K562 (cell line): Measurements from ENCODE around the gene QSOX2. TPM values are rescaled to one million over a fixed set of nuclear protein-coding genes. Genes with fewer than 3 reads are reported as not detected.

Experiments used
- EP300 ChIP-seq: IDR thresholded peaks from 2 replicates; pipeline ENCODE4 v1.6.1; 2012; ENCODE audit warnings: low read length, improper control_type of control experiment
- GMEB1 ChIP-seq: fragments of 250-450 bp; sonication (Bioruptor Pico); IDR thresholded peaks from 2 replicates; pipeline ENCODE4 v1.4.0; 2020; ENCODE audit warnings: mild to moderate bottlenecking
- HOXB6 ChIP-seq: fragments of 250-450 bp; sonication (Bioruptor Pico); IDR thresholded peaks from 2 replicates; pipeline ENCODE4 v1.5.1; 2022; ENCODE audit warnings: mild to moderate bottlenecking, borderline replicate concordance
- KDM5B ChIP-seq: fragments of 200-600 bp; sonication (generic); IDR thresholded peaks from 2 replicates; pipeline ENCODE4 v1.6.1; 2012; ENCODE audit warnings: low read depth, mild to moderate bottlenecking, moderate library complexity, low read length, control low read depth, inconsistent platforms; ENCODE audit not compliant: insufficient replicate concordance
- L3MBTL2 ChIP-seq: fragments of 450-650 bp; IDR thresholded peaks from 2 replicates; pipeline ENCODE4 v1.6.1; 2016; ENCODE audit warnings: mild to moderate bottlenecking, moderate library complexity
- MAZ ChIP-seq, 2 experiments: fragments of 450-650 bp in 1 of 2; sonication (generic) in 1 of 2; formaldehyde crosslinking; IDR thresholded peaks in 1 of 2; conservative IDR thresholded peaks in 1 of 2; 2 replicates each; pipeline versions ENCODE4 v1.4.0 to v1.5.0; 2020; ENCODE audit warnings: mild to moderate bottlenecking in 1 of 2, missing genetic modification reagents in 1 of 2
- RAD51 ChIP-seq: fragments of 450-650 bp; IDR thresholded peaks from 2 replicates; pipeline ENCODE4 v1.7.1; 2016; ENCODE audit warnings: low read depth, mild to moderate bottlenecking, borderline replicate concordance
- RBM14 ChIP-seq: fragments of 200-400 bp; formaldehyde crosslinking; IDR thresholded peaks from 2 replicates; pipeline ENCODE4 v1.6.1; 2018; ENCODE audit warnings: low read depth, mild to moderate bottlenecking, low read length, moderate library complexity, borderline replicate concordance; ENCODE audit not compliant: insufficient read depth
- SAP30 ChIP-seq: fragments of 200-600 bp; sonication (generic); IDR thresholded peaks from 2 replicates; pipeline ENCODE4 v1.6.1; 2012; ENCODE audit warnings: borderline replicate concordance, low read depth, mild to moderate bottlenecking, moderate library complexity, low read length, control low read depth, inconsistent platforms; ENCODE audit not compliant: insufficient read depth, poor library complexity, severe bottlenecking
- VEZF1 ChIP-seq: fragments of 200-800 bp; sonication (Bioruptor generic); IDR thresholded peaks from 2 replicates; pipeline ENCODE4 v1.6.1; 2017; ENCODE audit warnings: missing genetic modification characterization, missing compliant biosample characterization
- XRCC3 ChIP-seq: fragments of 450-650 bp; IDR thresholded peaks from 2 replicates; pipeline ENCODE4 v1.6.1; 2017; ENCODE audit warnings: mild to moderate bottlenecking, moderate library complexity
- ZNF143 ChIP-seq: sonication (generic); formaldehyde crosslinking; IDR thresholded peaks from 2 replicates; pipeline ENCODE4 v1.9.0; 2022; ENCODE audit warnings: mild to moderate bottlenecking, missing genetic modification reagents
- ZNF584 ChIP-seq: fragments of 200-800 bp; sonication (Bioruptor generic); IDR thresholded peaks from 2 replicates; pipeline ENCODE4 v1.6.1; 2016; ENCODE audit warnings: low read depth, mild to moderate bottlenecking, missing genetic modification characterization, missing compliant biosample characterization
- ZSCAN29 ChIP-seq: fragments of 450-650 bp; IDR thresholded peaks from 2 replicates; pipeline ENCODE4 v1.6.1; 2017
- polyA plus RNA-seq, 8 experiments: library from polyadenylated mRNA; depleted of rRNA in 4 of 8; stranded (reverse) in 5 of 8; unstranded in 3 of 8; fragments of >200 nt; fragmentation: Nextera tagmentation in 2 of 8; fragmentation: Illumina TruSeq in 1 of 8; extraction: Ambion mirVana in 2 of 8; extraction: Trizol in 1 of 8; gene quantifications; 2 replicates each; pipeline versions ENCODE4 v1.2.1 to v1.2.3, GENCODE V29; 2011 to 2014; ENCODE audit warnings: inconsistent platforms in 1 of 8, missing spikeins in 1 of 8
- total RNA-seq, 7 experiments: library from RNA; depleted of rRNA in 6 of 7; stranded (reverse); fragments of >200 nt in 6 of 7; fragmentation: Illumina TruSeq in 2 of 7; extraction: Trizol in 2 of 7; gene quantifications; 2 replicates each; pipeline versions ENCODE4 v1.2.1 to v1.2.3, GENCODE V29; 2011 to 2021; ENCODE audit warnings: low replicate concordance in 1 of 7
- TF ChIP-seq, protein P1 (sequence below): fragments of 250-450 bp; sonication (Bioruptor Pico); IDR thresholded peaks from 2 replicates; pipeline ENCODE4 v1.9.0; 2021; ENCODE audit warnings: mild to moderate bottlenecking, inconsistent platforms
- TF ChIP-seq, protein P2 (sequence below): IDR thresholded peaks from 2 replicates; pipeline ENCODE4 v1.6.1; 2014; ENCODE audit warnings: antibody characterized with exemption
- TF ChIP-seq, protein P3 (sequence below): fragments of 450-650 bp; IDR thresholded peaks from 2 replicates; pipeline ENCODE4 v1.6.1; 2014; ENCODE audit warnings: low read depth, mild to moderate bottlenecking, moderate library complexity, borderline replicate concordance

The QSOX2 gene
- total and polyA plus RNA-seq, 9 of the 15 experiments (the other 6 are each of a cell fraction or from before 2014, with no cell fraction given) = 0.51 to 23.7 (median 12.7) TPM

- TF ChIP-seq GMEB1 (CRISPR knock-in tag) (peak; percentile 79), VEZF1 (CRISPR knock-in tag) (peak; percentile 85), RBM14 (no peak), ZNF143 (CRISPR knock-in tag) (no peak), SAP30 (peak; percentile 97), KDM5B (peak; percentile 43), ZSCAN29 (no peak), EP300 (no peak), RAD51 (0 out of 2 replicates have a peak, but pooled peaks have one; percentile 6), MAZ (CRISPR knock-in tag; conservative IDR thresholded peaks at IDR 0.05 in 1 of 2, IDR thresholded peaks at IDR 0.05 in 1 of 2) (peak in 1 of 2 experiments; percentile 47; a peak in 1 of 4 replicates), ZNF584 (CRISPR knock-in tag) (no peak), XRCC3 (no peak), HOXB6 (CRISPR knock-in tag) (no peak), L3MBTL2 (peak; percentile 82)
- TF ChIP-seq, protein P1, sequence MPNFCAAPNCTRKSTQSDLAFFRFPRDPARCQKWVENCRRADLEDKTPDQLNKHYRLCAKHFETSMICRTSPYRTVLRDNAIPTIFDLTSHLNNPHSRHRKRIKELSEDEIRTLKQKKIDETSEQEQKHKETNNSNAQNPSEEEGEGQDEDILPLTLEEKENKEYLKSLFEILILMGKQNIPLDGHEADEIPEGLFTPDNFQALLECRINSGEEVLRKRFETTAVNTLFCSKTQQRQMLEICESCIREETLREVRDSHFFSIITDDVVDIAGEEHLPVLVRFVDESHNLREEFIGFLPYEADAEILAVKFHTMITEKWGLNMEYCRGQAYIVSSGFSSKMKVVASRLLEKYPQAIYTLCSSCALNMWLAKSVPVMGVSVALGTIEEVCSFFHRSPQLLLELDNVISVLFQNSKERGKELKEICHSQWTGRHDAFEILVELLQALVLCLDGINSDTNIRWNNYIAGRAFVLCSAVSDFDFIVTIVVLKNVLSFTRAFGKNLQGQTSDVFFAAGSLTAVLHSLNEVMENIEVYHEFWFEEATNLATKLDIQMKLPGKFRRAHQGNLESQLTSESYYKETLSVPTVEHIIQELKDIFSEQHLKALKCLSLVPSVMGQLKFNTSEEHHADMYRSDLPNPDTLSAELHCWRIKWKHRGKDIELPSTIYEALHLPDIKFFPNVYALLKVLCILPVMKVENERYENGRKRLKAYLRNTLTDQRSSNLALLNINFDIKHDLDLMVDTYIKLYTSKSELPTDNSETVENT (CRISPR knock-in tag) = peak; percentile 77; the same call in 1 of the 2 replicates
- TF ChIP-seq, protein P2, sequence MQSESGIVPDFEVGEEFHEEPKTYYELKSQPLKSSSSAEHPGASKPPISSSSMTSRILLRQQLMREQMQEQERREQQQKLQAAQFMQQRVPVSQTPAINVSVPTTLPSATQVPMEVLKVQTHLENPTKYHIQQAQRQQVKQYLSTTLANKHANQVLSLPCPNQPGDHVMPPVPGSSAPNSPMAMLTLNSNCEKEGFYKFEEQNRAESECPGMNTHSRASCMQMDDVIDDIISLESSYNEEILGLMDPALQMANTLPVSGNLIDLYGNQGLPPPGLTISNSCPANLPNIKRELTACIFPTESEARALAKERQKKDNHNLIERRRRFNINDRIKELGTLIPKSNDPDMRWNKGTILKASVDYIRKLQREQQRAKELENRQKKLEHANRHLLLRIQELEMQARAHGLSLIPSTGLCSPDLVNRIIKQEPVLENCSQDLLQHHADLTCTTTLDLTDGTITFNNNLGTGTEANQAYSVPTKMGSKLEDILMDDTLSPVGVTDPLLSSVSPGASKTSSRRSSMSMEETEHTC = peak; percentile 9; the same call in 1 of the 2 replicates
- TF ChIP-seq, protein P3, sequence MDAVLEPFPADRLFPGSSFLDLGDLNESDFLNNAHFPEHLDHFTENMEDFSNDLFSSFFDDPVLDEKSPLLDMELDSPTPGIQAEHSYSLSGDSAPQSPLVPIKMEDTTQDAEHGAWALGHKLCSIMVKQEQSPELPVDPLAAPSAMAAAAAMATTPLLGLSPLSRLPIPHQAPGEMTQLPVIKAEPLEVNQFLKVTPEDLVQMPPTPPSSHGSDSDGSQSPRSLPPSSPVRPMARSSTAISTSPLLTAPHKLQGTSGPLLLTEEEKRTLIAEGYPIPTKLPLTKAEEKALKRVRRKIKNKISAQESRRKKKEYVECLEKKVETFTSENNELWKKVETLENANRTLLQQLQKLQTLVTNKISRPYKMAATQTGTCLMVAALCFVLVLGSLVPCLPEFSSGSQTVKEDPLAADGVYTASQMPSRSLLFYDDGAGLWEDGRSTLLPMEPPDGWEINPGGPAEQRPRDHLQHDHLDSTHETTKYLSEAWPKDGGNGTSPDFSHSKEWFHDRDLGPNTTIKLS = peak; percentile 38; the same call in 1 of the 2 replicates
Measured at GRCh38 chr9:136245219-136246150, at the start of gene QSOX2 (continued).
